H9 (cell line): ENCODE results near the gene CALR. TPM values are rescaled to one million over a fixed set of nuclear protein-coding genes. Genes with fewer than 3 reads are reported as not detected.

Experiments used
- DNase-seq: peaks from one replicate; pipeline ENCODE4 v3.0.0-alpha.2; 2017
- H2AFZ ChIP-seq: one replicate; pipeline ENCODE4 v1.6.1; 2013; ENCODE audit warnings: mild to moderate bottlenecking, low read length, control low read depth, moderate library complexity
- H2AK5ac ChIP-seq: 2 replicates; pipeline ENCODE4 v1.6.1; 2013; ENCODE audit warnings: low read length, control low read depth, mixed read lengths; ENCODE audit not compliant: insufficient read length
- H2BK120ac ChIP-seq: one replicate; pipeline ENCODE4 v1.6.1; 2013; ENCODE audit warnings: low read depth, mild to moderate bottlenecking, low read length, control low read depth, inconsistent platforms; ENCODE audit not compliant: poor library complexity, severe bottlenecking
- H2BK12ac ChIP-seq: 2 replicates; pipeline ENCODE4 v1.6.1; 2013; ENCODE audit warnings: low read length, control low read depth, mixed read lengths, low read depth; ENCODE audit not compliant: insufficient read length
- H2BK15ac ChIP-seq: 2 replicates; pipeline ENCODE4 v1.6.1; 2013; ENCODE audit warnings: low read depth, low read length, control low read depth
- H2BK20ac ChIP-seq: one replicate; pipeline ENCODE4 v1.6.1; 2013; ENCODE audit warnings: low read depth, mild to moderate bottlenecking, low read length, control low read depth, inconsistent platforms; ENCODE audit not compliant: poor library complexity, severe bottlenecking
- H2BK5ac ChIP-seq: 2 replicates; pipeline ENCODE4 v1.6.1; 2013; ENCODE audit warnings: low read length, control low read depth, mixed read lengths; ENCODE audit not compliant: insufficient read length
- H3K14ac ChIP-seq: 2 replicates; pipeline ENCODE4 v1.6.1; 2013; ENCODE audit warnings: low read length, control low read depth; ENCODE audit not compliant: insufficient read depth
- H3K18ac ChIP-seq: 2 replicates; pipeline ENCODE4 v1.6.1; 2013; ENCODE audit warnings: low read depth, mild to moderate bottlenecking, mixed read lengths, low read length, control low read depth; ENCODE audit not compliant: insufficient read length
- H3K23ac ChIP-seq: 2 replicates; pipeline ENCODE4 v1.6.1; 2013; ENCODE audit warnings: low read length, control low read depth, mixed read lengths, low read depth; ENCODE audit not compliant: insufficient read length
- H3K23me2 ChIP-seq: 2 replicates; pipeline ENCODE4 v1.6.1; 2013; ENCODE audit warnings: low read depth, mild to moderate bottlenecking, mixed read lengths, low read length, control low read depth; ENCODE audit not compliant: insufficient read length, poor library complexity, severe bottlenecking
- H3K27ac ChIP-seq: 2 replicates; pipeline ENCODE4 v1.5.1; 2013; ENCODE audit warnings: low read length, control low read depth, mixed read lengths, low read depth; ENCODE audit not compliant: insufficient read length
- H3K27me3 ChIP-seq: 2 replicates; pipeline ENCODE4 v1.6.1; 2013; ENCODE audit warnings: low read length, control low read depth, inconsistent platforms; ENCODE audit not compliant: insufficient read depth
- H3K4ac ChIP-seq: 2 replicates; pipeline ENCODE4 v1.6.1; 2013; ENCODE audit warnings: low read depth, mild to moderate bottlenecking, control low read depth, inconsistent platforms, low read length, moderate library complexity
- H3K4me1 ChIP-seq: 2 replicates; pipeline ENCODE4 v1.6.1; 2013; ENCODE audit warnings: low read length, control low read depth, inconsistent platforms; ENCODE audit not compliant: insufficient read depth
- H3K4me2 ChIP-seq: 2 replicates; pipeline ENCODE4 v1.6.1; 2013; ENCODE audit warnings: low read length, control low read depth, mixed read lengths; ENCODE audit not compliant: insufficient read length, insufficient read depth
- H3K56ac ChIP-seq: 2 replicates; pipeline ENCODE4 v1.6.1; 2013; ENCODE audit warnings: low read depth, mild to moderate bottlenecking, mixed read lengths, low read length, control low read depth; ENCODE audit not compliant: insufficient read length
- H3K79me1 ChIP-seq: 2 replicates; pipeline ENCODE4 v1.6.1; 2013; ENCODE audit warnings: low read depth, mild to moderate bottlenecking, moderate library complexity, low read length, control low read depth, inconsistent platforms; ENCODE audit not compliant: insufficient read depth, poor library complexity, severe bottlenecking
- H3K79me2 ChIP-seq: 2 replicates; pipeline ENCODE4 v1.6.1; 2013; ENCODE audit warnings: low read length, control low read depth, inconsistent platforms; ENCODE audit not compliant: insufficient read depth
- H3K9ac ChIP-seq: 2 replicates; pipeline ENCODE4 v1.6.1; 2013; ENCODE audit warnings: low read length, control low read depth, mixed read lengths; ENCODE audit not compliant: insufficient read length; ENCODE audit errors: extremely low read depth
- H3K9me3 ChIP-seq: one replicate; pipeline ENCODE4 v1.6.1; 2013; ENCODE audit warnings: low read depth, low read length, inconsistent platforms; ENCODE audit not compliant: control insufficient read depth
- H3T11ph ChIP-seq: one replicate; pipeline ENCODE4 v1.6.1; 2013; ENCODE audit warnings: mild to moderate bottlenecking, low read length, control low read depth, inconsistent platforms
- H4K20me1 ChIP-seq: one replicate; pipeline ENCODE4 v1.6.1; 2013; ENCODE audit not compliant: control insufficient read depth, insufficient read length, insufficient read depth
- H4K5ac ChIP-seq: 2 replicates; pipeline ENCODE4 v1.6.1; 2013; ENCODE audit warnings: low read depth, mild to moderate bottlenecking, mixed read lengths, low read length, control low read depth; ENCODE audit not compliant: insufficient read length
- H4K8ac ChIP-seq: replicated peaks from 2 replicates; pipeline ENCODE4 v1.6.1; 2013; ENCODE audit warnings: low read length, control low read depth, mixed read lengths, low read depth; ENCODE audit not compliant: insufficient read length
- H4K91ac ChIP-seq: 2 replicates; pipeline ENCODE4 v1.6.1; 2013; ENCODE audit warnings: low read depth, mild to moderate bottlenecking, moderate library complexity, mixed read lengths, low read length, control low read depth; ENCODE audit not compliant: insufficient read length
- H3K27ac Mint-ChIP-seq, 3 experiments: 2 replicates in 2 of 3; 3 replicates in 1 of 3; pipeline ENCODE4 v1.8.0; 2020 to 2021; ENCODE audit warnings: mixed read lengths in 3 of 3, mild to moderate bottlenecking in 1 of 3, moderate library complexity in 1 of 3
- H3K27me3 Mint-ChIP-seq: 2 replicates; pipeline ENCODE4 v1.8.0; 2021; ENCODE audit warnings: low read depth, mild to moderate bottlenecking, moderate library complexity, mixed read lengths
- H3K36me3 Mint-ChIP-seq, 3 experiments: 2 replicates in 2 of 3; 3 replicates in 1 of 3; pipeline ENCODE4 v1.8.0; 2020 to 2021; ENCODE audit warnings: low read depth in 3 of 3, mixed read lengths in 3 of 3; ENCODE audit not compliant: insufficient read depth in 1 of 3
- H3K4me1 Mint-ChIP-seq, 2 experiments: 2 replicates each; pipeline ENCODE4 v1.8.0; 2020; ENCODE audit warnings: mixed read lengths in 2 of 2
- H3K4me3 Mint-ChIP-seq, 2 experiments: 2 replicates in 1 of 2; 3 replicates in 1 of 2; pipeline ENCODE4 v1.8.0; 2020 to 2021; ENCODE audit warnings: mild to moderate bottlenecking in 2 of 2, mixed read lengths in 2 of 2, moderate library complexity in 1 of 2
- H3K9me3 Mint-ChIP-seq, 2 experiments: 2 replicates in 1 of 2; 3 replicates in 1 of 2; pipeline ENCODE4 v1.8.0; 2020; ENCODE audit warnings: mild to moderate bottlenecking in 2 of 2, mixed read lengths in 2 of 2, moderate library complexity in 1 of 2
- CTCF ChIP-seq: fragments of 200-600 bp; sonication (generic); conservative IDR thresholded peaks from 3 replicates; pipeline ENCODE4 v1.8.0; 2021; ENCODE audit warnings: antibody characterized with exemption, mild to moderate bottlenecking
- WGBS: extraction: QIAGEN DNeasy Blood & Tissue Kit; methylation state at CpG from one replicate; pipeline ENCODE4 v1.1.7; 2013; ENCODE audit warnings: missing lambda C conversion rate, low lambda C conversion rate, mixed read lengths; ENCODE audit not compliant: insufficient read length; ENCODE audit errors: extremely low coverage; 5-methylcytosine and 5-hydroxymethylcytosine counted together
- total RNA-seq: library from RNA; stranded (reverse); gene quantifications from 2 replicates; pipeline ENCODE4 v1.2.1, GENCODE V29; 2021

CALR gene
- total RNA-seq, 1 experiment from 2014 or later: 887 TPM

GRCh38 chr19:12913011-12913561 lies 25.3 kb upstream of the CALR start:
- Histone ChIP-seq H3K4me2 (peak overlapping the region; percentile 15), H3K23me2 (no peaks in the 10 kb centered on the region), H4K5ac (no peak overlapping the region), H3K9me3 (no peaks in the 10 kb centered on the region), H3K14ac (peak overlapping the region; percentile 24; the same call in 1 of the 2 replicates), H4K20me1 (no peaks in the 10 kb centered on the region), H3K4me1 (peaks cover 4% of the 10 kb centered on the region; the same call in 1 of the 2 replicates), H4K8ac (no peak overlapping the region), H3K9ac (no peak overlapping the region), H2BK20ac (no peak overlapping the region), H2AFZ (no peak overlapping the region), H3K79me1 (no peaks in the 10 kb centered on the region), H2AK5ac (no peak overlapping the region), H2BK15ac (no peak overlapping the region), H3K27me3 (peaks cover 2% of the 10 kb centered on the region; the same call in 1 of the 2 replicates), H3K18ac (peak overlapping the region; percentile 33), H3K4ac (no peak overlapping the region; the same call in 1 of the 2 replicates), H2BK5ac (no peak overlapping the region), H3K23ac (no peak overlapping the region), H3K27ac (no peak overlapping the region), H3T11ph (no peak overlapping the region), H3K79me2 (no peaks in the 10 kb centered on the region), H3K56ac (no peak overlapping the region), H2BK120ac (no peak overlapping the region), H2BK12ac (no peak overlapping the region), H4K91ac (no peak overlapping the region)
- no CpG with 5 or more reads among the region's 22 CpGs for WGBS
- Mint-ChIP-seq H3K4me3 (peak overlapping the region; percentile 24 to 69; a peak in 4 of 5 replicates), H3K27me3 (peaks cover 14% of the 10 kb centered on the region), H3K27ac (peak overlapping the region; percentile 69 to 99 (median 96); a peak in 6 of 7 replicates), H3K4me1 (peaks cover 20 to 25% of the 10 kb centered on the region in 2 experiments), H3K36me3 (no peaks in the 10 kb centered on the region), H3K9me3 (no peaks in the 10 kb centered on the region; a peak in 1 of 5 replicates)
- peak; percentile 71 for DNase-seq
- TF ChIP-seq CTCF: no peak
